ENCODE measurements around the gene NR6A1.

Gene NR6A1

DNA sequence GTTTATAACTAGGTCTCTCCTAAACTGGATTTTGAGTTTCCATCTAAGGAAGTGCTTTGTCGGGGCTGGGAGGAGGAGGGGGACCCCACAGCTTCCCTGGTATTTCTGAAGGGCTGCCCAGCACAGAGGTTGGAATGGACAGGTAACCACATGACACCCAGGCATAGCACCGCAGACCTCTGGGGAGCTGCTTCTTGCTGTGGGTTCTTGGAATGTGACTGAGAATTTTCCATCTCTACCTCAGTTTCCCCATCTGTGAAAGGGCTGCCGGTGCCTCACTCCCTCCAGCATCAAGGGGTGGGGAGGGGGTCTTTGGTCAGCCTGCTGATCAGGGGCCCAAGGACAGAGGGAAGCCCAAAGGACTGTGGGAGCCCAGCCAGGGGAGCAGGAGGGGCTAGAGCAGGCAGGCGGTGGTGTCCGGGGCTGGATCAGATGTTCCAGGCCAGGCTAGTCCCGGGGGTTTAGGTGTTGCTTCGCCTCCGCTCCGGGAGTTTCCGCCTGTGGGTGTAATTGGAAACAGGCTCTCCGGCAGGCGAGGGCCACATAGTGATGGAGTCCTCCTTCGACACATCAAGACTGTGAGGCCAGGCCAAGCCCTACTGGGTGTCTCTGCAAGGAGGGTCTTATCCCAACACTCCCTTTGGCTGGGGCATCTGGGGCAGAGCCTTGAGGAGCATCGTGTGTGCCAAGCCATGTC lies 9.1 kb upstream of the NR6A1 start:
- H3K27ac ChIP-seq (replicated peaks; ENCODE audit: low read length): no peak overlapping the region
- H3K4me3 ChIP-seq (ENCODE audit: low read length in 2 of 2): no peak overlapping the region

DNA sequence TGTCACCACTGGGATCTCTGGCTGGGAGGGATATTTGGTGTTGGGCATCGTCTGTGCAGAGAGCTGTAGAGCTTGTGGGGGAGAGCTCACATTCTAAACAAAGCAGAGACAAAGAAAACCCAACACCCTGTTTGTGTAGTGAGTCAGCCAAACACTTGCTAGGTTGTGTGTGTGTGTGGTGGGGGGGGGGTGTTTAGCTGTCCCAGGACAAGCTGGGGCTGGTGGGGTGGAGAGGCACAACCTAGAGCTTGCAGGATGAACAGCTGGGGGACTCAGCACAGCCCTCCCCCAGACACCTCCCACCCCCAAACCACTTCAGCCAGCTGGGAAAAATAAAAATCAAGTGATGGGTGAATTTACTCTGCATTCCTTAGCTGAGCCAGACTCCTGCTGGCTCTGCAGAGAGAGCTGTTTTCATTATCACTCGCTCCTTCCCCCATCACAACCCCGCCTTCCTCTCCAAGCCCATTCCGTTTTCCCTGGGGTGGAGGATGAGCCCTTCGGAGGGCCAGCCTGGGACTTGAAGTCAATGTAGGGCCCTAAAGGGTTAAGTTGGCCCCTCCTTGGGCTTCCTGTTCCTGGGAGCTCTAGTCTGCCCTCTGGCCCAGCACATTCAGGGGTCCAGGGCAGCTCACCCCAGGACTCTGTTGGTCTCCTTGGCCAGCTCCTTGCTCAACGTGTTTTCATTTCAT lies 8.4 kb upstream of the NR6A1 start:
- Histone ChIP-seq H2BK5ac (ENCODE audit: low read length) (no peak overlapping the region), H3K4me2 (ENCODE audit: insufficient read depth, low read length, poor library complexity, severe bottlenecking) (peak overlapping the region; percentile 33), H2BK12ac (ENCODE audit: low read length) (no peak overlapping the region), H4K8ac (ENCODE audit: low read depth, low read length) (no peak overlapping the region), H3K14ac (ENCODE audit: low read length) (no peak overlapping the region), H3K27ac (replicated peaks; ENCODE audit: low read length) (no peak overlapping the region), H3K18ac (ENCODE audit: low read length) (peak overlapping the region; percentile 49), H2AFZ (ENCODE audit: low read length) (peak overlapping the region; percentile 89), H3K9ac (ENCODE audit: low read depth, low read length, poor library complexity) (no peak overlapping the region), H3K79me1 (ENCODE audit: low read depth, low read length) (no peaks in the 10 kb centered on the region), H4K91ac (ENCODE audit: low read depth, low read length, poor library complexity) (no peak overlapping the region), H3K23ac (ENCODE audit: low read depth, low read length, poor library complexity) (no peak overlapping the region), H3K27me3 (ENCODE audit: control insufficient read depth in 3 of 3, insufficient read depth in 3 of 3, low read depth in 1 of 3, low read length in 3 of 3) (peaks cover 0 to 35% (median 22%) of the 10 kb centered on the region in 3 experiments), H3K4me1 (ENCODE audit: control insufficient read depth in 2 of 2, insufficient read depth in 1 of 2, low read depth in 1 of 2, low read length in 2 of 2) (peaks cover 14 to 18% of the 10 kb centered on the region in 2 donors), H3K36me3 (replicated peaks in 1 of 2; ENCODE audit: control insufficient read depth in 2 of 2, insufficient read depth in 2 of 2, low read length in 2 of 2) (no peaks in the 10 kb centered on the region), H2BK15ac (ENCODE audit: low read length) (no peak overlapping the region), H2AK5ac (ENCODE audit: low read depth, low read length) (no peak overlapping the region), H3K4ac (ENCODE audit: low read length) (no peak overlapping the region), H3K9me3 (replicated peaks in 1 of 2; ENCODE audit: control insufficient read depth in 2 of 2, insufficient read depth in 1 of 2, low read depth in 1 of 2, low read length in 2 of 2) (no peaks in the 10 kb centered on the region), H2BK120ac (ENCODE audit: low read depth, low read length) (no peak overlapping the region), H3K4me3 (ENCODE audit: low read length in 2 of 2) (no peak overlapping the region)
- WGBS, 2 donors (ENCODE audit: extremely low coverage in 2 of 2, insufficient read length in 2 of 2, insufficient replicate concordance in 1 of 2): no CpG with 5 or more reads among the region's 6 CpGs
- DNase-seq (ENCODE audit: low spot score): no peak

More for the DNA sequence above, 9.1 kb upstream of the NR6A1 start:
- Histone ChIP-seq H3K4me2 (ENCODE audit: insufficient read depth, low read length, poor library complexity, severe bottlenecking) (no peak overlapping the region), H2BK15ac (ENCODE audit: low read length) (peak overlapping the region; percentile 51), H2AFZ (ENCODE audit: low read length) (peak overlapping the region; percentile 89), H2BK5ac (ENCODE audit: low read length) (no peak overlapping the region), H3K14ac (ENCODE audit: low read length) (no peak overlapping the region), H3K9ac (ENCODE audit: low read depth, low read length, poor library complexity) (peak overlapping the region; percentile 65), H3K18ac (ENCODE audit: low read length) (peak overlapping the region; percentile 11), H3K27me3 (ENCODE audit: control insufficient read depth in 3 of 3, insufficient read depth in 3 of 3, low read depth in 1 of 3, low read length in 3 of 3) (peaks cover 0 to 33% (median 22%) of the 10 kb centered on the region in 3 experiments), H3K79me1 (ENCODE audit: low read depth, low read length) (no peaks in the 10 kb centered on the region), H2AK5ac (ENCODE audit: low read depth, low read length) (peak overlapping the region; percentile 72), H2BK12ac (ENCODE audit: low read length) (peak overlapping the region; percentile 82), H3K9me3 (replicated peaks in 1 of 2; ENCODE audit: control insufficient read depth in 2 of 2, insufficient read depth in 1 of 2, low read depth in 1 of 2, low read length in 2 of 2) (no peaks in the 10 kb centered on the region), H3K4ac (ENCODE audit: low read length) (no peak overlapping the region), H3K4me1 (ENCODE audit: control insufficient read depth in 2 of 2, insufficient read depth in 1 of 2, low read depth in 1 of 2, low read length in 2 of 2) (peaks cover 14 to 17% of the 10 kb centered on the region in 2 donors), H3K23ac (ENCODE audit: low read depth, low read length, poor library complexity) (no peak overlapping the region), H2BK120ac (ENCODE audit: low read depth, low read length) (no peak overlapping the region), H3K36me3 (replicated peaks in 1 of 2; ENCODE audit: control insufficient read depth in 2 of 2, insufficient read depth in 2 of 2, low read length in 2 of 2) (no peaks in the 10 kb centered on the region), H4K91ac (ENCODE audit: low read depth, low read length, poor library complexity) (peak overlapping the region; percentile 45), H4K8ac (ENCODE audit: low read depth, low read length) (no peak overlapping the region)
- WGBS, 2 donors (ENCODE audit: extremely low coverage in 2 of 2, insufficient read length in 2 of 2, insufficient replicate concordance in 1 of 2): no CpG with 5 or more reads among the region's 14 CpGs
- no peak for DNase-seq (ENCODE audit: low spot score)

DNA sequence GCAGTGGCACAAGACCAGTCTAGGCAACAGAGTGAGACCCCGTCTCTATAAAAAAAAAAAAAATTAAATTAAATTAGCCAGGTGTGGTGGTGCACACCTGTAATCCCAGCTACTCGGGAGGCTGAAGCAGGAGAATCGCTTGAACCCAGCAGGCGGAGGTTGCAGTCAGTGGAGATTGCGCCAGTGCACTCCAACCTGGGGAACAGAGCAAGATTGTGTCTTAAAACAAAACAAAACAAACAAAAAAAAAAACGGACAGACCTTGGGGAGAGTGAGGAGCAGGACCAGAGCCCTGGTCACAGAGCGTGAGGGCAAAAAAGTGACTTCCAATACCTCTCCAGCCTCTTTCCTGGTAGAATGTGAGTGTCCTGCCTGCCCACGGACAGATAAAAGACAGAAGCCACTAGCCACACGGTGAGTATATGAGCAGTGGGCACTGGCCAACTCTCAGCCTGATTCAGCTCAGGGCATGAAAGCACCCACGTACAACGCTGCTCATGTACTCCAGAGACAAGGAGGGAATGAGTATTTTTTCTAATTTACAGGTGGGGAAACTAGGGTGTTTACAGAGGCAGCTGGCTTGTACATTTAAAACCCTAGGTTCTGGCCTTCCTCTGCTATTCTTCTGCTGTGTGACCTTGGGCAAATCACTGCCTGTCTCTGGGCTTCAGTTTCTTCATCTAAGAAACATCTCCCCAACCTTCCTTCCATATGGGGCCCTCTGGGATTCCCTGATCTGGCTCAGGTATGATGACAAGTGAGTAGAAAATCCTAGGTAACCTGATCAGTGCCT lies 7.7 kb upstream of the NR6A1 start:
- Histone ChIP-seq H2BK120ac (ENCODE audit: low read depth, low read length) (no peak overlapping the region), H3K9me3 (replicated peaks in 1 of 2; ENCODE audit: control insufficient read depth in 2 of 2, insufficient read depth in 1 of 2, low read depth in 1 of 2, low read length in 2 of 2) (no peaks in the 10 kb centered on the region), H3K14ac (ENCODE audit: low read length) (no peak overlapping the region), H2AFZ (ENCODE audit: low read length) (peak overlapping the region; percentile 89), H3K23ac (ENCODE audit: low read depth, low read length, poor library complexity) (no peak overlapping the region), H3K36me3 (replicated peaks in 1 of 2; ENCODE audit: control insufficient read depth in 2 of 2, insufficient read depth in 2 of 2, low read length in 2 of 2) (no peaks in the 10 kb centered on the region), H2BK5ac (ENCODE audit: low read length) (no peak overlapping the region), H3K9ac (ENCODE audit: low read depth, low read length, poor library complexity) (no peak overlapping the region), H3K4me3 (ENCODE audit: low read length in 2 of 2) (no peak overlapping the region), H3K79me1 (ENCODE audit: low read depth, low read length) (no peaks in the 10 kb centered on the region), H2BK12ac (ENCODE audit: low read length) (no peak overlapping the region), H4K8ac (ENCODE audit: low read depth, low read length) (no peak overlapping the region), H4K91ac (ENCODE audit: low read depth, low read length, poor library complexity) (no peak overlapping the region), H2BK15ac (ENCODE audit: low read length) (no peak overlapping the region), H3K18ac (ENCODE audit: low read length) (no peak overlapping the region), H3K4me2 (ENCODE audit: insufficient read depth, low read length, poor library complexity, severe bottlenecking) (peak overlapping the region; percentile 27), H3K4ac (ENCODE audit: low read length) (no peak overlapping the region), H3K27ac (replicated peaks; ENCODE audit: low read length) (no peak overlapping the region), H2AK5ac (ENCODE audit: low read depth, low read length) (no peak overlapping the region), H3K4me1 (ENCODE audit: control insufficient read depth in 2 of 2, insufficient read depth in 1 of 2, low read depth in 1 of 2, low read length in 2 of 2) (peaks cover 14 to 20% of the 10 kb centered on the region in 2 donors), H3K27me3 (ENCODE audit: control insufficient read depth in 3 of 3, insufficient read depth in 3 of 3, low read depth in 1 of 3, low read length in 3 of 3) (peaks cover 0 to 35% (median 22%) of the 10 kb centered on the region in 3 experiments)
- no CpG with 5 or more reads among the region's 11 CpGs for WGBS, 2 donors (ENCODE audit: extremely low coverage in 2 of 2, insufficient read length in 2 of 2, insufficient replicate concordance in 1 of 2)
- DNase-seq (ENCODE audit: low spot score): no peak

Measured in neuronal stem cell (in vitro differentiated cells).